ENCODE measurements around the gene TBC1D1.
A peak's percentile ranks its signal among the peaks of the same experiment; 100 is the strongest.

Gene TBC1D1

GRCh38 chr4:37995299-37995821 lies 104.5 kb downstream of the TBC1D1 start:
- no peak for DNase-seq

DNA sequence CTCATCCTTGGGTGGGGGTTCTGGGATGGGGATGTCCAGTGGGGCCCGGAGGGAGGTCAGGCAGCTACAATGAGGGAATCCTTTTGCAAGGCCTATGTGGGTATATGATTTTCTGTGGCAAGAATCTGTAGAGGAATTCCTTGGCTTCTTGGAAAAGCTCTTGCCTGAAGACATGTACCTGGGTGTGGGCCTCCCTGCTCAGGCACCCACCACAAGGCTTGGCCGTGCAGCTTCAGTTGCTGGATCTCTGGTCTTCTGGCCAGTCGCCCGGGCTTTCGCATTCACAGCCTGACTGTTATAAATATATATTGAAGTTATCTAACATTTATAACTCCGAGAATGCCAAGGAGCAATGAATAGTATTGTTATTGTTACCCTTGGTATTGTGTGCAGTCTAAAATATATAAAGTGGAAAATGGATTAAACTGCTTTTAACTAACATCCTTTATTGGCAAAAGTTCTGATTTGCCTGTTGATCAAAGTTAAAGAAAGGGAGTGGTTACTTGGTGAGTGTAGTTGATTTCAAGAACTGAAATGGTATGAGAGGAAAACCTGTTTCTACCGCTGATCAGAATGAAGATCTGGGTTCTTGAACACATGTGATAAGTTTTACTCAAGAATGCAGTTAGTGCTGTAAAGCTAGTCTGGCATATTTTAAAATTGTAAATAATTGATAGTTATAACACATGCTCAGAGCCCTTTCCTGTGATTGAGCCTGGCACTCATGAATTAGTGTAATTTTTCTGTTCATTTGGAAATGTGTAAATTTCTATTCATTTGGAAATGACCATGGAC lies 105.3 kb downstream of the TBC1D1 start:
- DNase-seq, result no peak

- DNase-seq, result no peak
Observed at GRCh38 chr4:37998226-37998625, 107.3 kb downstream of the TBC1D1 start.

DNA sequence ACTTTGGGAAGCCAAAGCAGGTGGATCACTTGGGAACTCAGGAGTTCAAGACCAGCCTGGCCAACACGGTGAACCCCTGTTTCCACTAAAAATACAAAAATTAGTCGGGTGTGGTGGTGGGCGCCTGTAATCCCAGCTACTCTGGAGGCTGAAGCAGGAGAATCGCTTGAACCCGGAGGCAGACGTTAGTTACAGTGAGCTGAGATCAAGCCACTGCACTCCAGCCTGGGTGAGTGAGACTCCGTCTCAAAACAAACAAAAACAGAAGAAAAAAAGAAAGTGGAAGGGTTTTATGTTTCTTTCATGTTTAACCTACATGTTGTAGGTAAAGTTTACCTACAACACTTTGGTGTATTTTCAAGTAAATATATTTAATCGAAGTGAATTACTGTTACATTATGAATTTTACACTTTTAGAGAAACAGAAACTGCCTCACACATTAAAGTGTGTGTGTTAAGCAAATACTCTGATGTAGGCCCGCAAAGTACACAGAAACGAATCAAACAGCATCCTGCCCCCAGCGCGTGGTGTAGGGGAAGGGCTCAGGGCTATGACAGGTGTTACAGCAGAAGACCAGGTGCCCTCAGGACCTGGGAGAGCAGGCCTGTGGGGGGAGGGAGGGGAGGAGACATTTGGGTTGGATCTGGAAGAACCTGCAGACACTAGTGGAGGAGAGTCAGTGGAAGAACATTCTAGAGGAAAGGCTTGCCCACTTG lies 108.3 kb downstream of the TBC1D1 start:
- DNase-seq, result no peak

DNA sequence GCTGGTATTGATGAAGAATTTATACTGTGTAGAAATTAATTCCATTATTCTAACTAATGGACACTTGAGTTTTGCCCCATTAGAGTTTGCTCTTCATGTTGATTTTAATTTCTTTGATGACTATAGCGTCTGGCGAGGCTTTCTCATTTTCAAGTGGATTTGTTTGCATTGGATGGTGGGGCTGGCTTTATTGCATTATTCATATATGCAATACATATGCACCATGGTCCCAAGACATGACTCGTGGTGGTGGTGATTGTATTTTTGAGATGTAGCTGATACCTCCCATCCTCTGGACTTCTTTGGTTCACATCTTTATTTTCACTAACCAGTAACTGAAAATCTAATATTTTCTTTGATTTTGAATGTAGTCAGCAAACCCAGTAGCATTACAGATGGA lies 109.1 kb downstream of the TBC1D1 start:
- DNase-seq, result no peak

GRCh38 chr4:38001927-38002326 lies 111.0 kb downstream of the TBC1D1 start:
- no peak for DNase-seq

GRCh38 chr4:38002451-38003071 lies 111.7 kb downstream of the TBC1D1 start:
- no peak for DNase-seq

- DNase-seq, result no peak
Observed at GRCh38 chr4:38003102-38003501, 112.2 kb downstream of the TBC1D1 start.

GRCh38 chr4:38003628-38004027 lies 112.7 kb downstream of the TBC1D1 start:
- no peak for DNase-seq

GRCh38 chr4:38004062-38004461 lies 113.2 kb downstream of the TBC1D1 start:
- no peak for DNase-seq

DNA sequence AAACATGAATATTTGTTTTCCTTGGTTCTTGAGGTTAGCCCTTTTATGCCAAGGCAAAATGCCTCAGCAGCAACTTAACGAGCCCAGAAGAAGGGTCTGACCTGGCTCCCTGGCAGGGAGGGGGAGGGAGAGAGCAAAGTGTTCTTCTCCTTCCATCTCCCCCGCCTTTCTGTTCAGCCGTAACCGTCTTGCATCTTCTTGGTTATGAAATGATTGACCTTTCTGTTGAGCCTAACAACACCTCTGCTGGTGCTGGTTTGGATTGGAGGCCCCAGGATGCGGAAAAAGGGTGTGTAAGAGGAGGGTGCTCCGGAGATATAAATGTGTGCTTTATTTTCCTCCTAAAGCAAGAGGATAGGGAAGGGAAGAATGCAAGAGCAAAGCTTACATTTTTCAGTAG lies 114.0 kb downstream of the TBC1D1 start:
- DNase-seq, result no peak

DNA sequence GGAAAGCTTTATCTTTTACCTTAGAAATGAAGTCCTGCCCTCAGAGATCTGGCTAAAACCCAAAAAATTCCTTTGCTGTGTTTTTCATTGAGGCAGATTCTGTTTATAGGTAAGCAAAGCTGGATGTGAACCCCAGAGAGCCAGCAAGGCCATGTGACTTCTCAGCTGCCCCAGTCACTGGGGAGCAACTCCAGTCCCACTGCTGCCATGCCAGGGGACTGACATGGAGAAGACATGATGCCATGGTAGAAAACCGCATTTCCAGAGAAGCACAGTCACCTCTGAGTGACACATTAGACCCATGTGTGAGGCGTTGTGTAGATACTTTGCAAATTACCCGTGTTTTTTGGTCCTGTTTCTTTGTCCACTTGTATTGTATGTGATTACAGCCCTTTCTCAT lies 114.8 kb downstream of the TBC1D1 start:
- no peak for DNase-seq

DNA sequence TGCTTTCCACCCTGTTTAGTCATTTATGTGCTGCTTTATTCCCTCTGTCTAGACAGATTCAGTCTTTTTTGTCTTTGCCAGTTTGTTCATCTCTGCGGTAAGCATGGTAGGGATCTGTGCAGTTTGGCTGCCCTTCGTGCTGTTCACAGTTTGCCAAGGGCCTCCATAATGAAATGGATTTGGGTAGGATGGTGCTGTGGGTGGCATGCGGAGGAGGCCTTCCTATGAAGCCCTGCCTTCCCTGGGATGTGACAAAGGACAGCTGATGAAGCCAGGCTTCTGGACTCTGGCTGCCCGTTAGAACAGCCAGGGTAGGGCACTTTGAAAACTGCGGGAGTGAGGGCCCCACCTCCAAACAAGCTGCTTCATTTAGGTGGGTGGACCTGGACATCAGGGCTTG lies 116.8 kb downstream of the TBC1D1 start:
- no peak for DNase-seq

- peak; percentile 41 to 84 for DNase-seq
Observed at GRCh38 chr4:38008571-38009021, 117.7 kb downstream of the TBC1D1 start.

- peak in 1 of 2 experiments; percentile 37 for DNase-seq
Observed at GRCh38 chr4:38009421-38009820, 118.5 kb downstream of the TBC1D1 start.

GRCh38 chr4:38009949-38010348 lies 119.1 kb downstream of the TBC1D1 start:
- DNase-seq, result no peak

GRCh38 chr4:38011511-38012162 lies 120.8 kb downstream of the TBC1D1 start:
- DNase-seq, result no peak

- no peak for DNase-seq
Observed at GRCh38 chr4:38013461-38014366, 122.8 kb downstream of the TBC1D1 start.

DNA sequence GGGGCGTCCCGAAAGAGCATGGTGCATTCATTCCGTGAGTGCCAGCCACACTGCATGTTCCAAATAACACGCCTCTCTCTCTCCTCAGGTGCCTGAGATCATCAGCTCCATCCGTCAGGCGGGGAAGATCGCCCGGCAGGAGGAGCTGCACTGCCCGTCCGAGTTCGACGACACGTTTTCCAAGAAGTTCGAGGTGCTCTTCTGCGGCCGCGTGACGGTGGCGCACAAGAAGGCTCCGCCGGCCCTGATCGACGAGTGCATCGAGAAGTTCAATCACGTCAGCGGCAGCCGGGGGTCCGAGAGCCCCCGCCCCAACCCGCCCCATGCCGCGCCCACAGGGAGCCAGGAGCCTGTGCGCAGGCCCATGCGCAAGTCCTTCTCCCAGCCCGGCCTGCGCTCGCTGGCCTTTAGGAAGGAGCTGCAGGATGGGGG lies 123.6 kb downstream of the TBC1D1 start:
- no peak for DNase-seq

- no peak for DNase-seq
Observed at GRCh38 chr4:38015886-38016515, 125.1 kb downstream of the TBC1D1 start.

DNA sequence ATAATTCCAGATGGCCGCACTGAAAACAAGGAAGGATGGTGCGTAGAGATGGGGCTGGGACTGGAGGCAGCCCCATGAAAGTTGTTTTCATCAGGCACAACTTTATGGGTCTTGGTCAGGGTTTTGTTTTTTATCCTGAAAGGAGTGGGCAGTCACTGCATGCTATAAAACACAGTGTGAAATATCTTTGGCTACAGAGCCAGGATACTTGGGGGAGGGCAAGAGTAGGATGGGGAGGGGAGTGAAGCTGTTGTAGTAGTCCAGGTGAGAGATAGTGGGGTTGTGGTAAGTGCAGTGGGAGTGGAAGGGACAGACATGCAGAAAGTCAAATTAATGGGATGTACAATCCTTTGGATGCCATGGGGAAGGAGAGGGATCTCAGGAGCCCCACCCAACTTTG lies 125.8 kb downstream of the TBC1D1 start:
- no peak for DNase-seq
